ENCODE data around the gene KSR2.

The KSR2 gene

GRCh38 chr12:117832459-117833457, 136.0 kb downstream of the KSR2 start:
- no peak overlapping the region for H3K4me3 ChIP-seq (replicated peaks in 1 of 2; ENCODE audit: low read depth in 2 of 2, low read length in 2 of 2)
- no peak for DNase-seq (ENCODE audit: low read depth in 2 of 2)
- no peak for TF ChIP-seq CTCF (IDR thresholded peaks at IDR 0.05; ENCODE audit: low read depth, low read length)

GRCh38 chr12:117830471-117830870, 138.3 kb downstream of the KSR2 start:
- no peak overlapping the region for H3K4me3 ChIP-seq (replicated peaks in 1 of 2; ENCODE audit: low read depth in 2 of 2, low read length in 2 of 2)
- TF ChIP-seq CTCF (IDR thresholded peaks at IDR 0.05; ENCODE audit: low read depth, low read length): no peak
- no peak for DNase-seq (ENCODE audit: low read depth in 2 of 2)

GRCh38 chr12:117829108-117829507, 139.7 kb downstream of the KSR2 start:
- no peak for DNase-seq (ENCODE audit: low read depth in 2 of 2)
- H3K4me3 ChIP-seq (replicated peaks in 1 of 2; ENCODE audit: low read depth in 2 of 2, low read length in 2 of 2): no peak overlapping the region
- no peak for TF ChIP-seq CTCF (IDR thresholded peaks at IDR 0.05; ENCODE audit: low read depth, low read length)

- no peak for TF ChIP-seq CTCF (IDR thresholded peaks at IDR 0.05; ENCODE audit: low read depth, low read length)
- DNase-seq (ENCODE audit: low read depth in 2 of 2): no peak
- no peak overlapping the region for H3K4me3 ChIP-seq (replicated peaks in 1 of 2; ENCODE audit: low read depth in 2 of 2, low read length in 2 of 2)
Measured at GRCh38 chr12:117827660-117828059, 141.1 kb downstream of the KSR2 start.

GRCh38 chr12:117825827-117826226, 143.0 kb downstream of the KSR2 start:
- no peak for TF ChIP-seq CTCF (IDR thresholded peaks at IDR 0.05; ENCODE audit: low read depth, low read length)
- DNase-seq (ENCODE audit: low read depth in 2 of 2): no peak
- H3K4me3 ChIP-seq (replicated peaks in 1 of 2; ENCODE audit: low read depth in 2 of 2, low read length in 2 of 2): no peak overlapping the region

DNA sequence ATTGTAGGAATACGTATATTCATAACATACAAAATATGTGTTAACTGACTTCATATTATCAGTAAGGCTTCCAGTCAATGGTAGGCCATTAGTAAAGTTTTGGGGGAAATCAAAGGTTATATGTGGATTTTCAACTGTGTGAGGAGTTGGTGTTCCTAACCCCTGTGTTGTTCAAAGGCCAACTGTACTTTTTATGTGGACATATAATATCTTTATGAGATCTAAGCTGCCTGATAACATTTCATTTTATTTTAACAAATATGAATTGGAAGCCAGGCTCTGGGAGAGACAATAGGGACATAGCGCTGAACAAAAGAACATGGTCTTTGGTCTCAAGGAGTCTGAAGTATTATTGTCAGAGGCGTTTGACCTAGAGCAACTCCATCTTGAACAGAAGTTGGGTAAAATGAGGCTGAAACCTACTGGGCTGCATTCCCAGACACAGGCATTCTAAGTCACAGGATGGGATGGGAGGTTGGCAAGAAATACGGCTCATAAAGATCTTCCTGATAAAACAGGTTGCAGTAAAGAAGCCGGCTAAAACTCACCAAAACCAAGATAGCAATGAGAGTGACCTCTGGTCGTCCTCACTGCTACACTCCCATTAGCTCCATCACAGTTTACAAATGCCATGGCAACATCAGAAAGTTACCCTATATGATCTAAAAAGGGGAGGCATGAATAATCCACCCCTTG, 147.2 kb downstream of the KSR2 start:
- DNase-seq (ENCODE audit: low read depth in 2 of 2): no peak
- TF ChIP-seq CTCF (IDR thresholded peaks at IDR 0.05; ENCODE audit: low read depth, low read length): no peak
- H3K4me3 ChIP-seq (replicated peaks in 1 of 2; ENCODE audit: low read depth in 2 of 2, low read length in 2 of 2): no peak overlapping the region
